B cell (primary cell): ENCODE data around the gene ZBTB17. TPM values are rescaled to one million over a fixed set of nuclear protein-coding genes. Genes with fewer than 3 reads are reported as not detected.
A peak's percentile ranks its signal among the peaks of the same experiment; 100 is the strongest.

Experiments
- ATAC-seq: fragments of 200-7000 bp; cut with Tn5 transposase; one replicate; pipeline ENCODE4 v1.10.0; 2021; ENCODE audit warnings: low read depth, mild to moderate bottlenecking, moderate number of reproducible peaks, moderate library complexity
- CTCF ChIA-PET: fragments of 350-600 bp; sonication (Branson Sonifier 250); formaldehyde crosslinking; loops from one replicate; lab custom pipeline; 2021; ENCODE audit warnings: antibody characterized with exemption, inconsistent platforms; lab: Charles Lee
- POLR2A ChIA-PET: fragments of 350-600 bp; sonication (Branson Sonifier 250); formaldehyde crosslinking; loops from one replicate; lab custom pipeline; 2021; ENCODE audit warnings: antibody characterized with exemption; lab: Charles Lee
- DNase-seq: peaks from one replicate; pipeline ENCODE4 v3.0.0; 2013
- H2AFZ ChIP-seq: 2 replicates; pipeline ENCODE4 v1.6.1; 2012; ENCODE audit warnings: mild to moderate bottlenecking, low read depth, low read length; ENCODE audit not compliant: insufficient read depth, poor library complexity, severe bottlenecking
- H3K27ac ChIP-seq, 2 donors: 1 replicate in 1 of 2; 2 replicates in 1 of 2; pipeline ENCODE4 v1.5.1; 2012 to 2013; ENCODE audit warnings: low read length in 2 of 2, mild to moderate bottlenecking in 2 of 2, moderate library complexity in 1 of 2
- H3K27me3 ChIP-seq, 4 experiments: fragments of 200-600 bp in 1 of 4; sonication (generic) in 1 of 4; replicated peaks in 1 of 4; 1 replicate in 2 of 4; 2 replicates in 2 of 4; pipeline versions ENCODE4 v1.6.1 to v1.7.0; 2013 to 2016; ENCODE audit warnings: low read length in 3 of 4, mild to moderate bottlenecking in 2 of 4, mixed read lengths in 1 of 4, moderate library complexity in 1 of 4; ENCODE audit not compliant: insufficient read depth in 4 of 4, control insufficient read depth in 3 of 4; ENCODE audit errors: control extremely low read depth in 1 of 4
- H3K36me3 ChIP-seq, 2 experiments: replicated peaks in 1 of 2; 1 replicate in 1 of 2; 2 replicates in 1 of 2; pipeline versions ENCODE4 v1.6.1 to v1.7.1; 2013; ENCODE audit warnings: low read length in 1 of 2; ENCODE audit not compliant: insufficient read depth in 2 of 2, control insufficient read depth in 1 of 2; ENCODE audit errors: control extremely low read depth in 1 of 2, extremely low read depth in 1 of 2
- H3K4me1 ChIP-seq, 2 donors: fragments of 200-600 bp in 1 of 2; sonication (generic) in 1 of 2; 1 replicate in 1 of 2; 2 replicates in 1 of 2; pipeline versions ENCODE4 v1.5.1 to v1.6.1; 2013 to 2017; ENCODE audit warnings: low read length in 2 of 2; ENCODE audit not compliant: control insufficient read depth in 2 of 2, insufficient read depth in 2 of 2
- H3K4me2 ChIP-seq: replicated peaks from 2 replicates; pipeline ENCODE3; 2012; ENCODE audit warnings: mild to moderate bottlenecking, low read depth, low read length; ENCODE audit not compliant: poor library complexity, severe bottlenecking
- H3K4me3 ChIP-seq, 5 experiments: fragments of 200-600 bp in 1 of 5; sonication (generic) in 1 of 5; 1 replicate in 3 of 5; 2 replicates in 2 of 5; pipeline versions ENCODE4 v1.5.1 to v1.7.0; 2011 to 2016; ENCODE audit warnings: low read length in 4 of 5, mild to moderate bottlenecking in 4 of 5, low read depth in 2 of 5, control low read depth in 1 of 5, moderate library complexity in 1 of 5; ENCODE audit not compliant: insufficient read depth in 1 of 5; ENCODE audit errors: control extremely low read depth in 1 of 5, extremely low read depth in 1 of 5
- H3K79me2 ChIP-seq: fragments of 200-600 bp; sonication (generic); one replicate; pipeline ENCODE4 v1.6.0; 2016; ENCODE audit warnings: low read length; ENCODE audit not compliant: control insufficient read depth, insufficient read depth
- H3K9ac ChIP-seq: fragments of 200-600 bp; sonication (generic); 2 replicates; pipeline ENCODE4 v1.6.1; 2017; ENCODE audit warnings: mild to moderate bottlenecking, low read length, moderate library complexity
- H3K9me3 ChIP-seq, 3 donors: one replicate each; pipeline versions ENCODE4 v1.6.1 to v1.7.1; 2013; ENCODE audit warnings: low read length in 2 of 3; ENCODE audit not compliant: control insufficient read depth in 2 of 3, insufficient read depth in 1 of 3; ENCODE audit errors: control extremely low read depth in 1 of 3
- H4K20me1 ChIP-seq: 2 replicates; pipeline ENCODE4 v1.6.0; 2012; ENCODE audit warnings: mild to moderate bottlenecking, low read length; ENCODE audit not compliant: insufficient read depth, control insufficient read depth, poor library complexity, severe bottlenecking
- H3K27ac Mint-ChIP-seq: one replicate; pipeline ENCODE4 v1.8.0; 2021; ENCODE audit warnings: mixed read lengths
- H3K27me3 Mint-ChIP-seq: one replicate; pipeline ENCODE4 v1.8.0; 2021; ENCODE audit warnings: mixed read lengths
- H3K4me1 Mint-ChIP-seq: one replicate; pipeline ENCODE4 v1.8.0; 2021; ENCODE audit warnings: mixed read lengths
- H3K4me3 Mint-ChIP-seq: one replicate; pipeline ENCODE4 v1.8.0; 2021; ENCODE audit warnings: mixed read lengths
- H3K9me3 Mint-ChIP-seq: one replicate; pipeline ENCODE4 v1.8.0; 2022; ENCODE audit warnings: mixed read lengths; ENCODE audit not compliant: insufficient read depth
- EZH2 ChIP-seq: IDR thresholded peaks from 2 replicates; pipeline ENCODE4 v1.6.1; 2012; ENCODE audit warnings: borderline replicate concordance, low read depth, mild to moderate bottlenecking, moderate library complexity, low read length; ENCODE audit not compliant: insufficient read depth, poor library complexity, severe bottlenecking
- WGBS: methylation state at CpG from one replicate; pipeline ENCODE4 v1.1.5; 2013; ENCODE audit warnings: missing lambda C conversion rate; ENCODE audit not compliant: insufficient coverage; 5-methylcytosine and 5-hydroxymethylcytosine counted together
- intact Hi-C: fragments of 100-400 bp; cut with micrococcal nuclease; formaldehyde crosslinking; loops from one replicate; pipeline ENCODE4 v1.10.0; 2022
- polyA plus RNA-seq: library from polyadenylated mRNA; depleted of rRNA; stranded (reverse); fragments of >200 nt; gene quantifications from 2 replicates; pipeline ENCODE4 v1.2.3, GENCODE V29; 2012
- total RNA-seq, 2 donors: library from RNA; stranded (reverse); fragments of 120-200 nt in 1 of 2; gene quantifications; 1 replicate in 1 of 2; 2 replicates in 1 of 2; pipeline versions ENCODE4 v1.2.3 to v1.2.4, GENCODE V29; 2013 to 2022
- TF ChIP-seq, protein P1 (sequence below): fragments of 200-600 bp; IDR thresholded peaks from one replicate; pipeline ENCODE4 v1.8.0; 2022; ENCODE audit warnings: antibody characterized with exemption, mild to moderate bottlenecking

The ZBTB17 gene
- total and polyA plus RNA-seq, 2 donors (not counting 1 experiment from before 2014, with no cell fraction given) = 94.1 to 157 TPM

DNA sequence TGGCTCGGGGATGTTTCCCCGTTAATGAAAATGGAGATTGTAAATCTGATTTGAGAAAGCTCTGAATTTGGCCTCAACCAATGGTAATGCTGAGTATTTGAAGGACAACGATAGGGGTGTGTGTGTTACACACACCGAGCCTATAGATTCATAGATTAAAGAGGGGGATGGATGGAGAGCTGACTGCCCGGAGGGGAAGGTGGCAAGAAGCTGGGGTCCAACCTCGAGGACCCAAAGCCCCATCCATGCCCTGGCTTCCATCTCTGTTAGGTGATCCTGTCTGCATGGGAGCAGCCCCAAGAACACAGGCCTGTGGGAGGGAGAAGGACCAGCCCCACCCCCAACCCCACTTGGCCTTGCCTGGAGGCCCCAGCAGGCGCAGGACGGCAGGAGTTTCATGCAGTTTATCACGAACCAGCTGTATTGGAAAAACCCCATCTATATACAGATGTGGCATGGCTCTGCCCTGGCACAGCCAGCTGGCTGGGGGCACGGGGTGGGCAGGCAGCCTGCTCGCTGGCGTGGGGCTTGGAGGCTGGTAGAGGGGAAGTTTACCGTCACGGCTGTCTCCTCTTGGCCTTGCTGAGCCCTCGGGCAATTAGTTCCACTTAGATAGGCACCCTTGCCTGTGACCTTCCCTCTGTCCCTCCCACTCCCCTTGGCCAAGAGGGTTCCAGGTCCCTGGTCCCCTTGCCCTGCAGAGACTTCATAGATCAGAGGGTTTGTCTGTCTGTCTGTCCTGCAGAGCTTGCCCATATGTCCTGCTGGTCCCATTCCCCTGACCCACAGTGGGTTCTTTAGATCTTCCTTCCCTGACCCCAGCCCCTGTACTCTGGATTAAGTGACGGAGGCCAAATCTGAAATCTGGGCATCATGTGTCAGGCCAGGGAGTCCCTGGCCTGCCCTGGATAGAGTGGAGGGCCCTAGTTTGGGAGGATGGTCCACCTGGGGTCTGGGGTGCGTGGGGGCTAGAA lies 38.9 kb upstream of the ZBTB17 start:
- Histone ChIP-seq H3K27ac (no peak overlapping the region), H2AFZ (no peak overlapping the region), H3K27me3 (no peaks in the 10 kb centered on the region), H4K20me1 (no peaks in the 10 kb centered on the region), H3K79me2 (no peaks in the 10 kb centered on the region), H3K4me3 (no peak overlapping the region), H3K36me3 (no peaks in the 10 kb centered on the region), H3K9ac (no peak overlapping the region), H3K9me3 (no peaks in the 10 kb centered on the region), H3K4me2 (peak overlapping the region; percentile 43), H3K4me1 (peaks cover 18 to 32% of the 10 kb centered on the region in 2 donors)
- CTCF ChIA-PET = interaction anchor here (0.9 to 1.8 kb wide), 2 partner anchors 10 to 201 kb away, joined by 3 to 7 read pairs; no protein-coding TSS in a partner anchor
- peak; percentile 49 for ATAC-seq
- WGBS = 60% methylated on average over 10 of the region's 17 CpGs
- Mint-ChIP-seq H3K27me3 (no peaks in the 10 kb centered on the region), H3K9me3 (no peaks in the 10 kb centered on the region), H3K4me3 (peak overlapping the region; percentile 40), H3K27ac (peak overlapping the region; percentile 76), H3K4me1 (peaks cover 28% of the 10 kb centered on the region)
- POLR2A ChIA-PET = interaction anchor here (0.6 kb wide), 3 partner anchors 31 to 351 kb away, joined by 4 to 8 read pairs (median 4); no protein-coding TSS in a partner anchor
- no peak for TF ChIP-seq EZH2
- TF ChIP-seq, protein P1, sequence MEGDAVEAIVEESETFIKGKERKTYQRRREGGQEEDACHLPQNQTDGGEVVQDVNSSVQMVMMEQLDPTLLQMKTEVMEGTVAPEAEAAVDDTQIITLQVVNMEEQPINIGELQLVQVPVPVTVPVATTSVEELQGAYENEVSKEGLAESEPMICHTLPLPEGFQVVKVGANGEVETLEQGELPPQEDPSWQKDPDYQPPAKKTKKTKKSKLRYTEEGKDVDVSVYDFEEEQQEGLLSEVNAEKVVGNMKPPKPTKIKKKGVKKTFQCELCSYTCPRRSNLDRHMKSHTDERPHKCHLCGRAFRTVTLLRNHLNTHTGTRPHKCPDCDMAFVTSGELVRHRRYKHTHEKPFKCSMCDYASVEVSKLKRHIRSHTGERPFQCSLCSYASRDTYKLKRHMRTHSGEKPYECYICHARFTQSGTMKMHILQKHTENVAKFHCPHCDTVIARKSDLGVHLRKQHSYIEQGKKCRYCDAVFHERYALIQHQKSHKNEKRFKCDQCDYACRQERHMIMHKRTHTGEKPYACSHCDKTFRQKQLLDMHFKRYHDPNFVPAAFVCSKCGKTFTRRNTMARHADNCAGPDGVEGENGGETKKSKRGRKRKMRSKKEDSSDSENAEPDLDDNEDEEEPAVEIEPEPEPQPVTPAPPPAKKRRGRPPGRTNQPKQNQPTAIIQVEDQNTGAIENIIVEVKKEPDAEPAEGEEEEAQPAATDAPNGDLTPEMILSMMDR = no peak
- peak; percentile 61 for DNase-seq
- intact Hi-C loops = no loop called here

DNA sequence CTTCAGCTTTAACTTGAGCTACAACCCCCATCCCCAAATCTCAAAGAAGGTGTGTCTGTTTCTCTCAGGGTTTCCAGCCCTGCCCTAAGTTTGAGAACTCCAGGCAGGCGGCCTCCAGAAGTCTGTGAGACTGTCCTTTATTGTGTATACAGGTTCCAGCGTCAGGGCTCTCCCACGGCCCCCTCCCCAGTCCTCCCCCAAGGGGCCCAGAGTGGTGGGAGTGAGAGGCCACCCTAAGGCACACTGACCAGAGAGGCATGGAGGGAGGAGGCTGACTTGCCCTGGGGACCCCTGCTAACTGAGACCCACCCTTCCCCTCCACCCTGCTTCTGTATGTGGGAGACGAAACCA lies 38.0 kb upstream of the ZBTB17 start:
- ATAC-seq = no peak
- no CpG with 5 or more reads among the region's 4 CpGs for WGBS
- no peaks in the 10 kb centered on the region for H3K27me3 Mint-ChIP-seq
- Histone ChIP-seq H3K9ac (no peak overlapping the region), H3K79me2 (no peaks in the 10 kb centered on the region), H3K4me3 (no peak overlapping the region), H3K36me3 (no peaks in the 10 kb centered on the region), H3K9me3 (no peaks in the 10 kb centered on the region), H3K4me1 (peaks cover 18 to 32% of the 10 kb centered on the region in 2 donors), H3K27me3 (no peaks in the 10 kb centered on the region), H3K4me2 (no peak overlapping the region), H3K27ac (no peak overlapping the region), H2AFZ (no peak overlapping the region), H4K20me1 (no peaks in the 10 kb centered on the region)
- H3K4me3 Mint-ChIP-seq = peak overlapping the region; percentile 74
- TF ChIP-seq, protein P1 = no peak
- TF ChIP-seq EZH2 = no peak
- intact Hi-C loops = no loop called here
- CTCF ChIA-PET = interaction anchor here (0.9 to 1.8 kb wide), 2 partner anchors 9 to 200 kb away, joined by 3 to 7 read pairs; no protein-coding TSS in a partner anchor
- no peaks in the 10 kb centered on the region for H3K9me3 Mint-ChIP-seq
- H3K27ac Mint-ChIP-seq = peak overlapping the region; percentile 20
- no peak for DNase-seq
- POLR2A ChIA-PET = no interaction called here
- H3K4me1 Mint-ChIP-seq = peaks cover 28% of the 10 kb centered on the region
